ENCODE measurements around the gene SLC9A9. TPM values are rescaled to one million over a fixed set of nuclear protein-coding genes. Genes with fewer than 3 reads are reported as not detected.

Gene SLC9A9
- total and polyA plus RNA-seq, 9 donors = 9.6 to 18.3 (median 11.2) TPM

GRCh38 chr3:143261848-143262247, 586.4 kb downstream of the SLC9A9 start:
- H3K4me1 ChIP-seq (ENCODE audit: control insufficient read depth, insufficient read depth, low read length) = peaks cover 8% of the 10 kb centered on the region
- no peaks in the 10 kb centered on the region for H3K27me3 ChIP-seq (ENCODE audit: control insufficient read depth, insufficient read depth, low read length)
- no peak overlapping the region for H3K27ac ChIP-seq (ENCODE audit: low read length)
- 82% methylated on average over 1 of the region's 2 CpGs for WGBS (ENCODE audit: insufficient coverage)
- H3K4me3 ChIP-seq (ENCODE audit: low read length) = no peak overlapping the region
- DNase-seq = no peak
- no peaks in the 10 kb centered on the region for H3K9me3 ChIP-seq (replicated peaks; ENCODE audit: control insufficient read depth, low read depth, low read length)
- H3K36me3 ChIP-seq (ENCODE audit: control insufficient read depth, insufficient read depth, low read length) = no peaks in the 10 kb centered on the region

DNA sequence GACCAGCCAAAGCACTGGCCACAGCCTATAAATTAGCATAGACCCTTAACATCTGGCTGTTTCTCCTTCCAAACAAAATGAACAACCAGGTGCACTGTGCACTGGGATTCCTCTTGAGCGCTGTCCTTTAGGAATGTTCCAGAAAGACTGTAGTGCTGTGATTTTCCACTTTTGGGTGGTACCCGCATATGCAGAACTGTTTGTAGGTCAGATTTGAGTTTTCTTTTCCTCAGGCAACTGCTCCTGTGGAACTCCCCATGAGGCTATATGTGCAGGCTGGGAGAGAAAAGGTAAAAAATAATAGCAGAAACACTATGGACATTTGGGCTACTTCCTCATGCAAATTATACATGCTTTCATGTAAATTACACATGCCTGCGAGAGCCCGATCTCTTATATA, 589.6 kb downstream of the SLC9A9 start:
- no peaks in the 10 kb centered on the region for H3K36me3 ChIP-seq (ENCODE audit: control insufficient read depth, insufficient read depth, low read length)
- no peak overlapping the region for H3K27ac ChIP-seq (ENCODE audit: low read length)
- no peaks in the 10 kb centered on the region for H3K4me1 ChIP-seq (ENCODE audit: control insufficient read depth, insufficient read depth, low read length)
- no peak for DNase-seq
- WGBS (ENCODE audit: insufficient coverage) = 80% methylated on average over 1 of the region's 4 CpGs
- no peak overlapping the region for H3K4me3 ChIP-seq (ENCODE audit: low read length)
- no peaks in the 10 kb centered on the region for H3K27me3 ChIP-seq (ENCODE audit: control insufficient read depth, insufficient read depth, low read length)
- H3K9me3 ChIP-seq (replicated peaks; ENCODE audit: control insufficient read depth, low read depth, low read length) = no peaks in the 10 kb centered on the region

DNA sequence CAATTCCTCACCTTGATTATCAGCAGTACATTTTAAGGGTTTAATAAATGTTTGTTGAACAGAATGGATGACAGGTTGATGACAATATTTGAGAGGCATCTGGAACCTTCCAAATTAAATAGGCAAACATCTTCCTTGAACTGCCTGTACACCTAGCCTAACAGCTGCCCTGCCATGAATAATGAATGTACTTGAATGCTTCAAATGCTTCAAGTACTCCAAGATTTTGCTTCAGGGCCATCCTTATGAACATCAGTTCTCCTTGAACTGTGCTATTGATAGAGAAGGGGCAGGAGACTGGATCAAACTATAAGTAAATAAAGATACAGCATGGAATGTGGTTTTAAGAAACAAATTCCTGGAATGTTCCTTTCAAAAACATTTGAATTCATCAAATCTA, 591.9 kb downstream of the SLC9A9 start:
- H3K36me3 ChIP-seq (ENCODE audit: control insufficient read depth, insufficient read depth, low read length) = no peaks in the 10 kb centered on the region
- H3K9me3 ChIP-seq (replicated peaks; ENCODE audit: control insufficient read depth, low read depth, low read length) = no peaks in the 10 kb centered on the region
- H3K27ac ChIP-seq (ENCODE audit: low read length) = no peak overlapping the region
- DNase-seq = no peak
- no peaks in the 10 kb centered on the region for H3K27me3 ChIP-seq (ENCODE audit: control insufficient read depth, insufficient read depth, low read length)
- H3K4me1 ChIP-seq (ENCODE audit: control insufficient read depth, insufficient read depth, low read length) = no peaks in the 10 kb centered on the region
- no peak overlapping the region for H3K4me3 ChIP-seq (ENCODE audit: low read length)

DNA sequence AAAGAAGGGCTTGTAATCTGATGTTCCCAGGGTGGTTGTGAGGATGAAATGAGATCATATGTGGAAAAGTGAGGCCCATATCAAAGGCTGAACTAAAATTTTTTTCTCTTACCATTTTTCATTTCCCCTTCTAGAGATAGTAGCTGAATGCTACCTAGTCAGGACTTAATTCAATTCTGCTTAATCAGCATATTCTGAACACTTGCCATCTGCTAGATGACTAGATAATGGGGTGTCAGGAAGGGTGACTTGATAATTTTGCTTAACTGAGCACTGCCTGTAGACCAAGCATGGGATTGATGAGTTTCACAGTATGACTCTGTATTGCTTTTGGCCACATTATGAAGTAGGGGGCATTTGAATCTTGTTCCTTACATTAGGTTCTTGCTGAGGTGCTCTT, 592.5 kb downstream of the SLC9A9 start:
- no peak for DNase-seq
- Histone ChIP-seq H3K27me3 (ENCODE audit: control insufficient read depth, insufficient read depth, low read length) (no peaks in the 10 kb centered on the region), H3K9me3 (replicated peaks; ENCODE audit: control insufficient read depth, low read depth, low read length) (no peaks in the 10 kb centered on the region), H3K4me3 (ENCODE audit: low read length) (no peak overlapping the region), H3K4me1 (ENCODE audit: control insufficient read depth, insufficient read depth, low read length) (no peaks in the 10 kb centered on the region), H3K27ac (ENCODE audit: low read length) (no peak overlapping the region), H3K36me3 (ENCODE audit: control insufficient read depth, insufficient read depth, low read length) (no peaks in the 10 kb centered on the region)

- no peaks in the 10 kb centered on the region for H3K27me3 ChIP-seq (ENCODE audit: control insufficient read depth, insufficient read depth, low read length)
- H3K4me1 ChIP-seq (ENCODE audit: control insufficient read depth, insufficient read depth, low read length) = no peaks in the 10 kb centered on the region
- H3K4me3 ChIP-seq (ENCODE audit: low read length) = no peak overlapping the region
- no peaks in the 10 kb centered on the region for H3K36me3 ChIP-seq (ENCODE audit: control insufficient read depth, insufficient read depth, low read length)
- H3K27ac ChIP-seq (ENCODE audit: low read length) = no peak overlapping the region
- WGBS (ENCODE audit: insufficient coverage) = 78% methylated on average over 5 of the region's 6 CpGs
- no peak for DNase-seq
- no peaks in the 10 kb centered on the region for H3K9me3 ChIP-seq (replicated peaks; ENCODE audit: control insufficient read depth, low read depth, low read length)
These were observed 595.3 kb downstream of the SLC9A9 start for GRCh38 chr3:143252931-143253330.

DNA sequence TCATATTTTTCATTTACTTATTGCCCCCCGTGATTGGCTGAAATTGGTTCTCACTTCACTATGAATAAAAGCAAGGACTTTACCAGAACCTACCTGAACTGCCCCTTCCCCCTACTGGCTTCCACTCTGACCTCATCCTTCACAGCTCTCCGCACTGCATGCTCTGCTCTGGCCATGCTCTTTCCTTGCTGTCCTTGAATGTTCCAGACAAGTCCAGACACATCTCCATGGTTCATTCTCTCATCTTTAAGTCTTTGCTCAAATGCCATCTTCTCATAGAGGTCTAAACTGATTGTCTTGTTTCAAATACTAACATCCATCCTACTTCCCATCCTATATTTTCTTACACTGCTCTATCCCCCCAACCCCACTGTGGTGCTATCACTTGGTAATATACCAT, 599.3 kb downstream of the SLC9A9 start:
- DNase-seq = no peak
- WGBS (ENCODE audit: insufficient coverage) = 100% methylated on average over 2 of the region's 2 CpGs
- H3K9me3 ChIP-seq (replicated peaks; ENCODE audit: control insufficient read depth, low read depth, low read length) = no peaks in the 10 kb centered on the region
- H3K27ac ChIP-seq (ENCODE audit: low read length) = no peak overlapping the region
- no peaks in the 10 kb centered on the region for H3K4me1 ChIP-seq (ENCODE audit: control insufficient read depth, insufficient read depth, low read length)
- H3K27me3 ChIP-seq (ENCODE audit: control insufficient read depth, insufficient read depth, low read length) = no peaks in the 10 kb centered on the region
- H3K36me3 ChIP-seq (ENCODE audit: control insufficient read depth, insufficient read depth, low read length) = no peaks in the 10 kb centered on the region
- H3K4me3 ChIP-seq (ENCODE audit: low read length) = no peak overlapping the region

GRCh38 chr3:143247073-143247472, 601.2 kb downstream of the SLC9A9 start:
- WGBS (ENCODE audit: insufficient coverage) = 80% methylated on average over 1 of the region's 3 CpGs
- H3K4me3 ChIP-seq (ENCODE audit: low read length) = no peak overlapping the region
- H3K27ac ChIP-seq (ENCODE audit: low read length) = no peak overlapping the region
- H3K4me1 ChIP-seq (ENCODE audit: control insufficient read depth, insufficient read depth, low read length) = no peaks in the 10 kb centered on the region
- no peak for DNase-seq
- H3K27me3 ChIP-seq (ENCODE audit: control insufficient read depth, insufficient read depth, low read length) = no peaks in the 10 kb centered on the region
- no peaks in the 10 kb centered on the region for H3K36me3 ChIP-seq (ENCODE audit: control insufficient read depth, insufficient read depth, low read length)
- no peaks in the 10 kb centered on the region for H3K9me3 ChIP-seq (replicated peaks; ENCODE audit: control insufficient read depth, low read depth, low read length)

DNA sequence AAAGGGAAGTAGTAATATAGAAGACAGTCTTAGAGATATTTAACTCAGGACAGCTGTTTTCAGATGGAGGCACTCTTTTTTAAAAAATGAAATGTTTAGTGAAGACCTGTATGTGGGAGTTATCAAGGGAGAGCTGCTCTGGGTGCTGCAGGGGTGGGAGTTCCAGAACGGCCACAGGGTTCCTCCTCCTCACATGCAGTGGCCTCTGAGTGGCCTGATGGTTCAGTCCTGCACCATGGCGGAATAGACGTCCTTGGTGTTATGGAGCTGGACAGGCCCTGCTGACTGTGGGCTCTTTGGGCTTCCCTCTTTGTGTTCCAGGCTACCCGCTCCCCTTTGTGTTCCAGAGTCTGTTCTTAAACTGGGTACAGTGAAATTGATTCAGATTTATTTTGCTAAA, 602.6 kb downstream of the SLC9A9 start:
- Histone ChIP-seq H3K36me3 (ENCODE audit: control insufficient read depth, insufficient read depth, low read length) (no peaks in the 10 kb centered on the region), H3K27me3 (ENCODE audit: control insufficient read depth, insufficient read depth, low read length) (no peaks in the 10 kb centered on the region), H3K4me1 (ENCODE audit: control insufficient read depth, insufficient read depth, low read length) (no peaks in the 10 kb centered on the region), H3K27ac (ENCODE audit: low read length) (no peak overlapping the region), H3K4me3 (ENCODE audit: low read length) (no peak overlapping the region), H3K9me3 (replicated peaks; ENCODE audit: control insufficient read depth, low read depth, low read length) (no peaks in the 10 kb centered on the region)
- DNase-seq = no peak
- WGBS (ENCODE audit: insufficient coverage) = no CpG with 5 or more reads among the region's 4 CpGs

GRCh38 chr3:143244516-143245063, 603.7 kb downstream of the SLC9A9 start:
- no peak for DNase-seq
- no peak overlapping the region for H3K4me3 ChIP-seq (ENCODE audit: low read length)
- WGBS (ENCODE audit: insufficient coverage) = 71% methylated on average over 2 of the region's 9 CpGs
- H3K27ac ChIP-seq (ENCODE audit: low read length) = no peak overlapping the region
- no peaks in the 10 kb centered on the region for H3K36me3 ChIP-seq (ENCODE audit: control insufficient read depth, insufficient read depth, low read length)
- no peaks in the 10 kb centered on the region for H3K27me3 ChIP-seq (ENCODE audit: control insufficient read depth, insufficient read depth, low read length)
- H3K4me1 ChIP-seq (ENCODE audit: control insufficient read depth, insufficient read depth, low read length) = no peaks in the 10 kb centered on the region
- no peaks in the 10 kb centered on the region for H3K9me3 ChIP-seq (replicated peaks; ENCODE audit: control insufficient read depth, low read depth, low read length)

DNA sequence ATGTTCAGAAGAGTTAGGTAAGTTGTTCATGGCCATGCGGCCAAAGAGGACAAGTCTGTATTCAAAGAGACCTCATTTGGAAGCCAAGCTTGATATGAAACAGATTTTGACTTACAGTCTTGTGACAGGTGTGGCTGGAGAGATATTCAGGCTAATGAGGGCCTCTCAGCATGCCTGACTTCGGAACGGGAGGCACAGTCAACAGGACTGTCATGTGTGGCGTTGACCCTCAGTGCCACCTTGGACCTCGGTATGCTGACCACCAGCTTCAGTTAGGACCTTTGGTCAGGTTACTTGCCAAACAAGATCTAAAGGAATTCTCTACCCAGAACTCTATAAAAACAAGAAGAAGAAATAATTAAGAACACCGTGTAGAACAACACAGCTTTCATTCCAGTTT, 604.6 kb downstream of the SLC9A9 start:
- H3K27me3 ChIP-seq (ENCODE audit: control insufficient read depth, insufficient read depth, low read length) = no peaks in the 10 kb centered on the region
- H3K4me1 ChIP-seq (ENCODE audit: control insufficient read depth, insufficient read depth, low read length) = no peaks in the 10 kb centered on the region
- no peaks in the 10 kb centered on the region for H3K36me3 ChIP-seq (ENCODE audit: control insufficient read depth, insufficient read depth, low read length)
- DNase-seq = no peak
- no peak overlapping the region for H3K4me3 ChIP-seq (ENCODE audit: low read length)
- 74% methylated on average over 3 of the region's 6 CpGs for WGBS (ENCODE audit: insufficient coverage)
- H3K27ac ChIP-seq (ENCODE audit: low read length) = no peak overlapping the region
- no peaks in the 10 kb centered on the region for H3K9me3 ChIP-seq (replicated peaks; ENCODE audit: control insufficient read depth, low read depth, low read length)

- Histone ChIP-seq H3K4me1 (ENCODE audit: control insufficient read depth, insufficient read depth, low read length) (no peaks in the 10 kb centered on the region), H3K27me3 (ENCODE audit: control insufficient read depth, insufficient read depth, low read length) (no peaks in the 10 kb centered on the region), H3K36me3 (ENCODE audit: control insufficient read depth, insufficient read depth, low read length) (no peaks in the 10 kb centered on the region), H3K27ac (ENCODE audit: low read length) (no peak overlapping the region), H3K4me3 (ENCODE audit: low read length) (no peak overlapping the region), H3K9me3 (replicated peaks; ENCODE audit: control insufficient read depth, low read depth, low read length) (no peaks in the 10 kb centered on the region)
- WGBS (ENCODE audit: insufficient coverage) = 100% methylated on average over 1 of the region's 4 CpGs
- no peak for DNase-seq
These were observed 605.6 kb downstream of the SLC9A9 start for GRCh38 chr3:143242691-143243090.
